GM10248 (cell line): Measurements from ENCODE around the gene UNC5C.

Experiments
- CTCF ChIA-PET: fragments of 300-600 bp; sonication (Branson Sonifier 250); formaldehyde crosslinking; extraction: SDS; loops from one replicate; lab custom pipeline; 2021; ENCODE audit warnings: antibody characterized with exemption; lab: Yijun Ruan, JAX
- POLR2A ChIA-PET: fragments of 350-650 bp; sonication (Branson Sonifier 250); formaldehyde crosslinking; extraction: SDS; loops from one replicate; lab custom pipeline; 2020; ENCODE audit warnings: antibody characterized with exemption; lab: Yijun Ruan, JAX
- DNase-seq: peaks from one replicate; pipeline ENCODE4 v3.0.0; 2012; ENCODE audit errors: extremely low spot score
- CTCF ChIP-seq: IDR thresholded peaks from 2 replicates; pipeline ENCODE4 v1.5.1; 2012; ENCODE audit warnings: mild to moderate bottlenecking, low read depth; ENCODE audit errors: extremely low read depth, missing control alignments, control extremely low read depth

UNC5C gene

GRCh38 chr4:95381843-95382580 is 166.8 kb downstream of the UNC5C start:
- DNase-seq, result no peak
- POLR2A ChIA-PET, result no interaction called here
- CTCF ChIA-PET, result interaction anchor here (1.8 kb wide), 1 partner anchor 9 kb away, joined by 10 read pairs; no protein-coding TSS in a partner anchor
- no peak for TF ChIP-seq CTCF

- ChIA-PET CTCF (interaction anchor here (0.7 to 1.4 kb wide), 3 partner anchors 14 to 16 kb away, joined by 3 read pairs; no protein-coding TSS in a partner anchor), POLR2A (no interaction called here)
- TF ChIP-seq CTCF, result no peak
- no peak for DNase-seq
Measured at GRCh38 chr4:95379633-95380032, 169.1 kb downstream of the UNC5C start.

GRCh38 chr4:95377366-95377900 is 171.3 kb downstream of the UNC5C start:
- no peak for TF ChIP-seq CTCF
- no peak for DNase-seq
- ChIA-PET CTCF (interaction anchor here (1.1 to 1.7 kb wide), 3 partner anchors 9 to 26 kb away, joined by 3 to 4 read pairs (median 3); no protein-coding TSS in a partner anchor), POLR2A (no interaction called here)

- CTCF ChIA-PET, result interaction anchor here (1.9 to 2.1 kb wide), 2 partner anchors 9 kb away, joined by 6 read pairs; no protein-coding TSS in a partner anchor
- TF ChIP-seq CTCF, result no peak
- POLR2A ChIA-PET, result interaction anchor here (0.7 kb wide), 1 partner anchor 157 kb away, joined by 10 read pairs; no protein-coding TSS in a partner anchor
- no peak for DNase-seq
Measured at GRCh38 chr4:95371476-95372224, 177.1 kb downstream of the UNC5C start.

- no peak for DNase-seq
- POLR2A ChIA-PET, result no interaction called here
- CTCF ChIA-PET, result interaction anchor here (1.1 to 1.5 kb wide), 3 partner anchors 9 to 54 kb away, joined by 3 to 4 read pairs (median 4); no protein-coding TSS in a partner anchor
- no peak for TF ChIP-seq CTCF
Measured at GRCh38 chr4:95367824-95368223, 180.9 kb downstream of the UNC5C start.

- ChIA-PET CTCF (interaction anchor here (1.1 to 1.9 kb wide), 3 partner anchors 9 to 15 kb away, joined by 3 to 5 read pairs (median 3); no protein-coding TSS in a partner anchor), POLR2A (no interaction called here)
- no peak for DNase-seq
- no peak for TF ChIP-seq CTCF
Measured at GRCh38 chr4:95363966-95364365, 184.8 kb downstream of the UNC5C start.
